ENCODE measurements around the gene DNAH1.

The DNAH1 gene

DNA sequence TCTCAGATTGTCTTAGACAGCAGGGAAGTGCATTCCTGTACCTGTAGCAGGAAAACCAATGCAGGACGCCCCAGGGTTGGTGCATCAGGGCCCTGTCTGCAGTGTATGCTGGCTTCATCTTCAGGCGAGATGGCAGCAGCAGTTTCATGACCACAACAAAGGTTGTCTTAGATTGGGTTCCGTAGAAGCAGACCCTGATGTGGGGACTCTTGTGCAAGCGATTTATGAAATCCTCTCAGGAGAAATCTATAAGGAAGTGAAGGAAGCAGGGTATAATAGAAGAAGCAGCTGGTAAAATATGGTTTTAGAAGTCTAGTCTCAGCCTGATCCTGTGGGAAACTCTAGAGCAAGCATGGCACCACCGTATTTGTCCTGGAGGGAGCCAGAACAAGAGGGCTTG, 25.0 kb downstream of the DNAH1 start:
- no peaks in the 10 kb centered on the region for H3K27me3 ChIP-seq
- no peaks in the 10 kb centered on the region for H3K9me3 ChIP-seq
- no peaks in the 10 kb centered on the region for H3K36me3 ChIP-seq
- peaks cover 5 to 12% (median 9%) of the 10 kb centered on the region in 4 donors for H3K4me1 ChIP-seq
- H3K4me3 ChIP-seq: no peak overlapping the region
- H3K27ac ChIP-seq: no peak overlapping the region
- intact Hi-C loops (cut with DNase I; ENCODE audit: low total_unique reads): loop anchor here (5.0 kb wide), 2 partner anchors 49 to 109 kb away; no protein-coding TSS in a partner anchor
- no peak for DNase-seq
- TF ChIP-seq CTCF (IDR thresholded peaks at IDR 0.05): no peak

- H3K4me1 ChIP-seq: peaks cover 10 to 29% (median 25%) of the 10 kb centered on the region in 4 donors
- no peak overlapping the region for H3K4me3 ChIP-seq
- intact Hi-C loops (cut with DNase I; ENCODE audit: low total_unique reads): loop anchor here (5.0 kb wide), 2 partner anchors 52 to 112 kb away; no protein-coding TSS in a partner anchor
- TF ChIP-seq CTCF (IDR thresholded peaks at IDR 0.05): no peak
- no peaks in the 10 kb centered on the region for H3K27me3 ChIP-seq
- H3K9me3 ChIP-seq: no peaks in the 10 kb centered on the region
- DNase-seq: no peak
- H3K36me3 ChIP-seq: peaks cover 0 to 4% (median 2%) of the 10 kb centered on the region in 3 donors
- H3K27ac ChIP-seq: no peak overlapping the region
Measured at GRCh38 chr3:52343946-52344600, 28.0 kb downstream of the DNAH1 start.

GRCh38 chr3:52345521-52346109, 29.5 kb downstream of the DNAH1 start:
- peak overlapping the region in 1 of 2 donors; percentile 66 for H3K27ac ChIP-seq
- H3K4me1 ChIP-seq: peaks cover 10 to 29% (median 24%) of the 10 kb centered on the region in 4 donors
- H3K27me3 ChIP-seq: no peaks in the 10 kb centered on the region
- no peak for DNase-seq
- TF ChIP-seq CTCF (IDR thresholded peaks at IDR 0.05): no peak
- H3K4me3 ChIP-seq: no peak overlapping the region
- intact Hi-C loops (cut with DNase I; ENCODE audit: low total_unique reads): no loop called here
- peaks cover 0 to 20% (median 12%) of the 10 kb centered on the region in 3 donors for H3K36me3 ChIP-seq
- H3K9me3 ChIP-seq: no peaks in the 10 kb centered on the region

DNA sequence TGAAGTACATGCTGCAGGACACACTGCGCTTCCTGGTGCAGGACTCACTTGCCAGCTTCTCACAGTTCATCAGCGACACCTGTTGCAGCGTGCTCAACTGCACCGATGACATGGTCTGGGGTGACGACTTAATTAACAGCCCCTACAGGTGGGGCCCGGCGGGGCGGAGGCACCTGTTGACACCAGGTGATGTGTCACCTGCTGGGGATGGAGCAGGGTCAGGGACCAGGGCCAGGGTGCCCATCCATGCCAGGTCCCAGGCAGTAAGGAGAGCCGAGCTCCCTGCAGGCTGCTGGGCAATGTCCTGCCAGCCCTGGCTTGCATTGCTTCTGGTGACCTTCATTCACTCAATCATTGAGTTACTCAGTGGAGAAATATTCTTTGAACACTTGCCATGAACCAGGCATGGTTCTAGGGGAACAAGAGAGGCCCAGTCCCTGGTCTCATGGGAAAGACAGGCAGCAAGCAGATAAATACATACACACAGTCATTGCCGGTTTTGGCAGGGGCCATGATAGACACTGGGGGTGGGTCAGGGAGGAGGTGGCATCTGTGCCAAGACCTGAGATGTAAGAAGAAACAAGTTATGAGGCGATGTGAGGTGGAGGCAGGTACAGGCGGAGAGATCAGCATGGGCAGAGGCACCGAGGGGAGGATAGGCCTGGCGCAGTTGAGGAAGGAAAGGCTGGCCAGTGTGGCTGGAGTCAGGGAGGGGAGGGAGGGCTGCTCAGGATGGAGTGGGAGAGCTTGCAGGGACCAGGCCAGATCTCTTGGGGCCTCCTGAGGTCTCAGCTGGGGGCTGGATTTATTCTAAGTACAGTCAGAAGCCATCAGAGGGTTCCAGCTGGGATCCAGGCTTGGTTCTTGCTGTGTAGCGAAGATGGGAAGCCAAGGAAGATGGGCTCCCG, 30.8 kb downstream of the DNAH1 start:
- H3K27me3 ChIP-seq: no peaks in the 10 kb centered on the region
- peaks cover 10 to 29% (median 24%) of the 10 kb centered on the region in 4 donors for H3K4me1 ChIP-seq
- no peaks in the 10 kb centered on the region for H3K9me3 ChIP-seq
- no peak for TF ChIP-seq CTCF (IDR thresholded peaks at IDR 0.05)
- DNase-seq: peak in 1 of 2 donors; percentile 77
- intact Hi-C loops (cut with DNase I; ENCODE audit: low total_unique reads): no loop called here
- H3K27ac ChIP-seq: peak overlapping the region; percentile 18 to 66
- H3K4me3 ChIP-seq: no peak overlapping the region
- peaks cover 0 to 32% (median 12%) of the 10 kb centered on the region in 3 donors for H3K36me3 ChIP-seq

GRCh38 chr3:52347716-52348635, 31.9 kb downstream of the DNAH1 start:
- intact Hi-C loops (cut with DNase I; ENCODE audit: low total_unique reads): no loop called here
- DNase-seq: no peak
- Histone ChIP-seq H3K27ac (peak overlapping the region in 1 of 2 donors; percentile 66), H3K27me3 (no peaks in the 10 kb centered on the region), H3K9me3 (no peaks in the 10 kb centered on the region), H3K4me1 (peaks cover 10 to 29% (median 24%) of the 10 kb centered on the region in 4 donors), H3K36me3 (peaks cover 0 to 43% (median 12%) of the 10 kb centered on the region in 3 donors), H3K4me3 (no peak overlapping the region)
- no peak for TF ChIP-seq CTCF (IDR thresholded peaks at IDR 0.05)
